Colon (tissue), 2 donors: ENCODE data around the gene GNA12.
"Not testable (repeated sequence)": the region's sequence is repeated elsewhere in the genome, so short reads cannot be mapped to it uniquely, and the experiment has no call there.

Source experiments
- FAIRE-seq: peaks from 2 replicates; lab custom pipeline; 2012; peaks lifted over from hg19 to GRCh38; lab: Jason Lieb, UNC
- donor health status: control.
- donor health status: control.

GNA12 gene

DNA sequence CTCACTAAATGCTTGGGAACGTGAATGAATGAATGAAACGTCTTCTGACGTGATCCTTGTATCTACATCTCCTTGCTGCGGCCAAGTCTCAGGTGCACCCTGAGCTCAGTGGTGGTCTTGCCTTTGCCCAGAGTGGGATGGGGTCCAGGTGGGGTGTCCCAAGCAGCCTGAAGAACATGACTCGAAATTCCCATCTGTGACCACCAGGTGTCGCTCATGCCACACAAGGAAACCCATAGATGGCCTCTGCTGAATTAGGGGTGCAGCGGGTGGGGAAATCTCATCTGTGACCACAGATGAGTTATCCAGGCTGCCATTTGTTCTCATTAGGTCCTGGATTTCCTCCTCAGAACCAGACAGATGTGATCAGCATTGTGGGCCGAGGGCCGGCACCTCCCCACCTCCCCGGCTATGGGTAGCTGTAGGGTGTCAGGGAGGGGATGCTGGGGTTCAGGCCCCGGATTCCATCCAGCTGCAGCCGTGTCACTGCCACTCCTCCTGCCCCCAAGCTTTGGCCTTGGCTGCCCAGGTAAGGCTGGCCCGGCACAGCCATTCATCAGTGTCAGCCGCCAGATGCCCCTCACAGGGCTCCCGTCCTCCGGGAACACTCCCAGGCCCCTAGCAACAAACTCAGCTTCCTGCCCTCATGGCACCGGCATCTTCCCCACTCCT is 21.0 kb upstream of the GNA12 start:
- no peak for FAIRE-seq

DNA sequence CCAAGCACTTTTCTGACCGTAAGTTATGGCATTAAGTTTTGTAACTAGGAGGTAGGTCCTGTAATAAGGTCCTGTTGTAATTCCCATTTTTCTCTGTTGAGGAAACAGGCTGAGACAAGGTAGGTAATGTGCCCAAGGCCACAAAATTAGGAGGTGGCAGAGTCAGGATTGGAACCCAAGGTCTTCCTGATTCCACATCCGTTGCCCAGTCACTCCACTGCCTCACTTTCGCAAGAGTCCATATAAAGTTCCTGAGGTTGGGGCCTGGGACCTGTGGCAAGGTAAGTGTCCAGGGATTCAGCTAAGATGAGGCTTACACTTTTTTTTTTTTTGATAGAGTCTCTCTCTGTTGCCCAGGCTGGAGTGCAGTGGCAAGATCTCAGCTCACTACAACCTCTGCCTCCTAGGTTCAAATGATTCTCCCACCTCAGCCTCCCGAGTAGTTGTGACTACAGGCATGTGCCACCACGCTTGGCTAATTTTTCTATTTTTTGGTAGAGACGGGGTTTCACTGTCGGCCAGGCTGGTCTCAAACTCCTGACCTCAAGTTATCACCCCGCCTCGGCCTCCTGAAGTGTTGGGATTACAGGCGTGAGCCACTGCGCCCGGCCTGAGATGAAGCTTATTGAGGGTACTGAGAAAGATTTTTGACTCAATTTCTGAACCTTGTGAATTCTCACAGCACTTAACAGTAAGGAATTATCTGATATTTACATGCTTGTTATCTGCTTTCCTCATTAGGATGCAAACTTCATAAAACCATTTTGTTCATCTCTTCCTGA is 20.3 kb upstream of the GNA12 start:
- no peak for FAIRE-seq

DNA sequence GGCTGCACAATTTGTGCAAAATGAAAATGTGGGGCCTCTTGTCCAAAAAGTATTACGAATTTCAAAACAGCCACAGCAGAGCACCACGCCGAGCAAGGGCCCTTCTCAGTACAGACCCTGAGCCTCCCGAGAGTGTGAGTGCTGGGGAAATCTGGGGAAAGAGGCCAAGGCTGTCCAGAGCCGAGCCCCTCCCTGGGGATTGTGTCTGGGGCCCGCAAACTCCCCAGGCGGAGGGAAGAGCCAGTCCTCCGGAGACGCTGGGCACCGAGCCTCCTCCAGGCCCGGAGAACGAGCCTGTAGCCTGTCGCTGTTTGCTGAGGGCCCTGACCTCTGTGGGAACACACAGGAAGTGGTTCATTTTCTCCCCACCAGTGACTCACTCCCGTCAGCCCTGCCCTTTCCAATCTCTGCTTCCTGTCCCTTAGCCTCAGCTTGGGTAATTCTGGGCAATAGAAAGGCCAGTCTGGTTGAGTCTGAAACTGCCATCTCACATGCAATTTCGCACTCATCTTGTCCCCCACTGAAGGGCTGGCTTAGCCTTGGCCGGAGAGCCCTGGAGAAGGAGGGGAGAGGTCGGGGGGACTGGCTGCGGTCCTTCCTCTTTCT is 19.5 kb upstream of the GNA12 start:
- FAIRE-seq = no peak

DNA sequence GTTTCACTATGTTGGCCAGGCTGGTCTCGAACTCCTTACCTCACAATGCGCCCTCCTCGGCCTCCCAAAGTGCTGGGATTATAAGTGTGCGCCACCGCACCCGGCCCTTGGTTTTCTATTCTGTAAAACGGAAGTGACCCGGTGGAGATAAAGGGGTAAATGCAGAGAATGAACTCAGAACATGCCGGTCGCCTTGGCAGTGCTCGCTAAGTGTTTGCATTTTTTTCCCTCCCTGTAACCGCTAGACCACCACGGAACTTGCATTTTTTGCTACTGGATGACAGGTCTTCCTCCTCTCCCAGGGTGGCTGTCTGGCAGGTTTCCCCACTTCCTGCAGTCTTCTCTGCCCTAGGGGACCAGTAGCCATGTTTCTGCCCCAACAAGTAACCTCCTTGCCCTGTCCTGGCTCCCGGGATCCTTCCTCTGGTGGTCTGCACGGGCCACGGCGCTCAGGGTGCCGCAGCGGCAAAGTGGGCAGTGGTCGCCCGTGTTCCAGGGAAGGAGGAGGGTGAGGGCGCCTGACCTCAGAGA is 18.8 kb upstream of the GNA12 start:
- no peak for FAIRE-seq

DNA sequence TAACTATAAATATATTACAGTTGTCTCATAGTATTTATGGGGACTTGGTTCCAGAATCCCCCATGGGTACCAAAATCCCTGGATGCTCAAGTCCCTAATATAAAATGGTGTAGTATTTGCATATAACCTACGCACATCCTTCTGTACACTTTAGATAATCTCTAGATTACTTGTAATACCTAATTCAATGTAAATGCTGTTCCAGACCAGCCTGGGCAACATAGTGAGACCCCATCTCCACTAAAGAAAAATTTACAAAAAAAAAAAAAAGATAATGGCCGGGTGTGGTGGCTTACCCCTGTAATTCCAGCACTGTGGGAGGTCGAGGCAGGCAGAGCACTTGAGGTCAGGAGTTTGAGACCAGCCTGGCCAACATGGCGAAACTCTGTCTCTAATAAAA is 17.4 kb upstream of the GNA12 start:
- FAIRE-seq = no peak

DNA sequence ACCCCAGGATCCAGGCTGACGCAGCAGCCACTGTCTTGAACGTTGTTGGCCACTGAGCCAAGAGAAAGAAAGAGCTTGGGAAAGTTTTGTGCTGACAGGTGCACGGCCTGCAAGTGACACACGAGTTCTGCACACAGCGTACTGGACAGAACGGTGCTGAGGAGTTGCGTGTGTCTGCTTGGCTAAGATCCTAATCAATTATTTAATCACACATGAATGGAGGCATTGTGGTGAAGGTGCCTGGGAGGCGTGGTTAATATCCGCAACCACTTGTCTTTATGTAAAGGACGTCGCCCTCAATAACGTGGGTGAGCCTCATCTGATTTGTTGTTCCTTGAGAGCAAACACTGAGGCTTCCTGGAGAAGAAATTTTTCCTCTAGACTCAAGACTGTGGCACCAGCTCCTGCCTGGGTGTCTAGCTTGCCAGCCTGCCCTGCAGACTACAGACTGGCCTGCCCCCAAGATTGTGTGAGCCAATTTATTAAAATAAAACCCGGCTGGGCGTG is 16.6 kb upstream of the GNA12 start:
- FAIRE-seq = no peak

DNA sequence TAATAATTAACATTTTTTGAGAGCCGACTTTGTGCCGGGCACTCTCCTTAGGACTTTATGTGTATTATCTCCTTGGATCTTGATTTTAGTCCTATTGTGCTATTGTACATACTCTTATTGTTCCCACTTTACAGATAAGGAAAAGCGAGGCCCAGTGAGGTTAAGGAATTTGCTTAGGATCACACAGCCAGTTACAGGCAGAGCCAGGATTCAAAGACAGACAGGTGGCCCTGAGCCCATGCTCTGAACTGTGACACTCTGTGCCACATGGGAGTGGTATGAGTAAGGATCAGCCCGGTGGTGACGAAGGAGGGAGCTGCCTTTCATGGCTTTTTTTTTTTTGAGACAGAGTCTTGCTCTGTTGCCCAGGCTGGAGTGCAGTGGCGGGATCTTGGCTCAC is 15.8 kb upstream of the GNA12 start:
- FAIRE-seq = no peak

DNA sequence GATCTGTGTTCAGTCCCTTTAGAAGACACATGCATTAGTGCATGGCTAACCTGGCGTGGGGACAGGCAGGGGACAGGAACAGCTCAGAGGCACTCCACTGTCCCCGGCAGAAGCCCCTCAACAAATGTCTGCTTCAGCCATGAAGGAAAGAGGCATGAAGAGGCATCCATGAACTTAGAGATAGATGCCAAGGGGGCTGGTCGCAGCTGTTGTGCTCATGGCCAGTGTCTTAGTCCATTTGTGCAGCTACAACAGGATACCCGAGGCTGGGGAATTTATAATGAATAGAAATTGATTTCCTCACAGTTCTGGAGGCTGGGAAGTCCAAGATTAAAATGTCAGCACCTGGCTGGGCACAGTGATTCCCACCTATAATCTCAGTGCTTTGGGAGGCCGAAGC is 14.5 kb upstream of the GNA12 start:
- FAIRE-seq = no peak

DNA sequence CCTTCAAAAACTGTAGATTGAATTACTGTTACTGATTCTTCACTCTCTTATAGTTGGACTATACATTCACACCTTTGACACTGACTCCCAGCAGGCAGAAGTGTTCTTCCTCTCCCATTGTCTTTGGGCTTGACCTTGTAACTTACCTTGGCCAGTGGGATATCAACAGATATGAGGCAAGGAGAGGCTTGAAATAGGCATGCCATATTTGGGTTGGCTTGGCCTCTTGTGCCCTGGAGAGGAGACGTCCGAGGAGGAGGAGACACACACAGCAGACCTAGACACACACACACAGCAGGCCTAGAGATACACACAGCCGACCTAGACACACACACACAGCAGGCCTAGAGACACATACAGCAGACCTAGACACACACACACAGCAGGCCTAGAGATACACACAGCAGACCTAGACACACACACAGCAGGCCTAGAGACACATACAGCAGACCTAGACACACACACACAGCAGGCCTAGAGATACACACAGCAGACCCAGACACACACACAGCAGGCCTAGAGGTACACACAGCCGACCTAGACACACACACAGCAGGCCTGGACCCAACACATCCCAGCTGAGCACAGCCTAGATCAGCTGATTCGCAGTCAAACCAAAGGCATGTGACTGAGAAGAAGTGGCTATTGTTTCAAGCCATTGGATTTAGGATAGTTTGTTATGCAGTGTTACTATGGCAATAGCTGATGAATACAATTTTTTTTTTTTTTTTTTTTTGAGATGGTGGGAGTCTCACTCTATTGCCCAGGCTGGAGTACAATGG is 12.5 kb upstream of the GNA12 start:
- no peak for FAIRE-seq

DNA sequence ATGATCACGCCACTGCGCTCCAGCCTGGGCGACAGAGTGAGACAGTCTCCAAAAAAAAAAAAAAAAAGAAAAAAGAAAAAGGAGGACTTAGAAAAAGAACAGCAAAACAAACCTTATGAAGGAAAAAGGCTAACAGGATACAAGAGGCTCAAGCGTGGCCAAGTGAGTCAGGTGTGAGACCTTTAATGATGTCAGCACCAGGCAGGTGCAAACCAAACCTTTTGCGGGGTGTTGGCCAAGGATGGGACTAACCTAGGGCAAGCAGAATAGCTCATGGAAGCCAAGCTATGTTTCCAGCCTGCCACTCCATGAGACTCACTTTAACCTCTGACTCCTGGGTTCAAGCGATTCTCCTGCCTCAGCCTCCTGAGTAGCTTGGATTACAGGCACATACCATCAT is 11.3 kb upstream of the GNA12 start:
- FAIRE-seq = no peak

DNA sequence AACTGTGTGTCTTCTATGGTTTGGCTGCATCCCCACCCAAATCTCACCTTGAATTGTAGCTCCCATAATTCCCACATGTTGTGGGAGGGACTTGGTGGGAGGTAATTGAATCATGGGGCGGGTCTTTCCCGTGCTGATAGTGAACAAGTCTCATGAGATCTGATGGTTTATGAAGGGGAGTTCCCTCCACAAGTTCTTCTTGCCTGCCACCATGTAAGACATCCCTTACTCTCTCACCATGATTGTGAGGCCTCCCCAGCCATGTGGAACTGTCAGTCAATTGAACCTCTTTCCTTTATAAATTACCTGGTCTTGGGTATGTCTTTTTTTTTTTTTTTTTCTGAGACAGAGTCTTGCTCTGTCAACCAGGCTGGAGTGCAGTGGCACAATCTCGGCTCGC is 9.4 kb upstream of the GNA12 start:
- not testable (repeated sequence) for FAIRE-seq

DNA sequence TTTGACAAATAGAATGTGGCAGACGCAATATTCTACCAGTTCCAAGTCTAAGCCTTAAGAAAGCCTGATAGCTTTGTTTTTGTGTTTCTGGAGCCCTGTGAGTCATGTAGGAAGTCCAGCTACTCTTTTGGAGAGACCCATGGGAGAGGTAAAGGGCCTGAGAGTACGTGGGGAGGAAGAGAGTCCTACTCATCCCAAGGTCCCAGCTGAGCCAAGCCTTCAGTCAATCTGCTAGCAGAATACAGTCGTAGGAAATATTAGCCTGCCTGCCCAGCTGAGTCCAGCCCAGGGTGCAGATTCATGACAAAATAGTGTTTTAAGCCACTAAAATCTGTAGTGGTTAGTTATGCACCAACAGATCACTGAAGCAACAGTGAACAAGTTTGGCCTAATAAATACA is 9.0 kb upstream of the GNA12 start:
- no peak for FAIRE-seq

DNA sequence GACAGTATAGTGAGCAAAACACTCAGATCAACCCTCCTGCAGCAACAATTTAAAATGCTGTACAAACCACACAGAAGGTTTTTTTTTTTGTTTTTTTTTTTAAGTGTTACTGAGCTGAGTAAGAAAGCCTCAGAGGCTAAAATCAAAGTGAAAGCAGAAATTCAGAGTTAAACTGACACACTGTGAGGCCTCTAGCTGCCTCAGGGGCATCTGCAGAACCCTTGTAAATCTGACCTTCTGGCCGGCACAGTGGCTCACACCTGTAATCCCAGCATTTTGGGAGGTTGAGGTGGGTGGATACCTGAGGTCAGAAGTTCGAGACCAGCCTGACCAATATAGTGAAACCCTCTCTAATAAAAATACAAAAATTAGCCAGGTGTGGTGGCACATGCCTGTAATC is 7.4 kb upstream of the GNA12 start:
- FAIRE-seq = no peak

DNA sequence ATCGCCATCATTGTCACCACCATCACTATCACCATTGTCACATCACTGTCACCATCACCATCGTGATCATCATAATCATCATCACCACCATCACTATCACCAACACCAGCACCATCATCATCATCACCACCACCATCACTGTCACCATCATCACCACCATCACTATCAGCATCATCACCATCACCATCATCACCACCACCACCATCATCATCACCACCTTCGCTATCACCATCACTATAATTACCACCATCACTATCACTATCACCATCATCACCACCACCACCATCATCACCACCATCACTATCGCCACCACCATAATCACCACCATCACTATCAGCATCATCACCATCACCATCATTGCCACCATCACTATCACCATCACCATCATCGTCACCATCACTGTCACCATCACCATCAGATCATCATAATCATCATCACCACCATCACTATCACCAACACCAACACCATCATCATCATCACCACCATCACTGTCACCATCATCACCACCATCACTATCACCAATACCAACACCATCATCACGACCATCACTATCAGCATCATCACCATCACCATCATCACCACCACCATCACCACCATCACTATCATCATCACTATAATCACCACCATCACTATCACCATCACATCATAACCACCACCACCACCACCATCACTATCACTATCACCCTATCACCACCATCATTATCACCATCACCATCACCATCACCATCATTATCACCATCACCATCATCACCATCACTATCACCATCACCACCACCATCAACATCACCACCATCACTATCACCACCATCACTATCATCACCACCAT is 6.0 kb upstream of the GNA12 start:
- no peak for FAIRE-seq

DNA sequence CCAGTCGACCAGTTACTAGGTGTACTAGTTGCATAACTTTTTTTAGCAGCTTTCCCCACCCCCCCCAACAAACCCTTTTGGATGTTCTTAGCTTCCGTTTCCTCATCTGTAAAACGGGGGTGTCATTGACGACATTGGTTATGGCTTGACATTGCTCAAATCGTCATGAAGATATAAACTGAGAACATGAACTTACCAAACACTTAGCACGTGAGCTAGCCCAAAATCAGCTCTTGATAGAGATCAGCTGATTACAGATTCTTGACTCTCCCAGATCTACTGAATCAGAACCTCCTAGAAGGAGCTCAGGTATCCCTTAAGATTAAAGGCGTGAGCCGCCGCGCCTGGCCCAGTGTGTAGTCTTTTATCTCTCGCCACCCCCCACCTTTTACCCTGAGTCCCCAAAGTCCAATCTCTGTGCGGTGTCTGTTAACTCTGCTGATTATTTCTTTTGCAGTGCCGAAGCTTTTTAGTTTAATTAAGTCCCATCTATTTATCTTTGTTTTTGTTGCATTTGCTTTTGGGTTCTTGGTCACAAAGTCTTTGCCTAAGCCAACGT is 1.0 kb upstream of the GNA12 start:
- FAIRE-seq = no peak

DNA sequence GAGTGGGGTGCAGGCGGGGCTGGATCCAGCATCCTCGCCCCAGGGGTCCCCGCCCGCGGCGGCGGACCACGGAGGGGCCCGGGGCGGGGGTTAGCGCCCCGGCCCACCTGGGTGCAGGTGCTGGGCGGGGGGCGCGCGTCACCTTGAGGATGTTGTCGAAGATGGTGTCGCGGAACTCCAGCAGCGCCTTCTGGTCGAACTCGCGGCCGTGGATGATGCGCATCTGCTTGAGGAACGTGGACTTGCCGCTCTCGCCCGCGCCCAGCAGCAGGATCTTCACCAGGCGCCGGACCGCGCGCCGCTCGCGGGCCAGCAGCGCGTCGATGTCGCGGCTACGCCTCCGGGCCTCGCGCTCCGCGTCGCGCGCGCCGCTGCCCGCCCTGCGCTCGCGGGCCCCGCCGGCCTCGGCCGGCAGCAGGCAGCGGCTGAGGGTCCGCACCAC is 376 bp downstream of the GNA12 start:
- no peak for FAIRE-seq

DNA sequence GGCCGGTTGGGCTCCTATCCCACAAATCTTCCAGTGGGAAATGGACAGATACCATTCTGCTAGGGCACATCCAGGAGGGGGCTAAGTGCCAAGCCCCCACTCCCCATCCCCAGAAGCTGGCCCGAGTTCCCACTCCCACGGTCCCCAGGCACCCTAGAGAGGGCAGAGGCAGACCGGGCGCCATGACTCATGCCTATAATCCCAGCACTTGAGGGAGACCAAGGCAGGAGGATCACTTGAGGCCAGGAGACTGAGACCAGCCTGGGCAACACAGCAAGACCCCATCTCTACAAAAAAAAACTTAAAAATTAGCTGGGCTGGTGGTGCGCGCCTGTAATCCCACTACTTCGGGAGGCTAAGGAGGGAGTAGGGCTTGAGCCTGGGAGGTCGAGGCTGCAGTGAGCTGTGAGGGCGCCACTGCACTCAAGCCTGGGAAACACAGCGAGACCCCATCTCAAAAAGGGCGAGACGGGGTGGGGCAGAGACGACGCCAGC is 870 bp downstream of the GNA12 start:
- FAIRE-seq = no peak

DNA sequence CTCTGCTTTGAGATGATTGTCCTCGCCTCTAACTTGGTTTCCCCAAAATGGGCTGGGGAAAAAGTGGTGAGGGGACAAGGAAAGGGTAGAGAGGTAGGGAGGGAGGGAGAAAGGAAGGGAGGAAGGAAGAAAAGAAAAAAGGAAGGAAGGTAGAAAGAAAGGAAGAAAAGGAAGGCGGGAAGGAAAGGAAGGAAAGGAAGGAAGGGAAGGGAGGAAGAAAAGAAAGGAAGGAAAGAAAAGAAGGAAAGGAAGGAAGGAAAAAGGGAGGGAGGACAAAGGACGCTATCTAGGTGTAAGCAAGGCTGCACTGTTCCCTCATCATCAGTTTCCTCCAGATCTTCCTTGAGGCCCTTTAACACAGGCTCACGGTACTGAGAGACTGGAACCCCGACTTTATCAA is 2.2 kb downstream of the GNA12 start:
- FAIRE-seq = no peak

DNA sequence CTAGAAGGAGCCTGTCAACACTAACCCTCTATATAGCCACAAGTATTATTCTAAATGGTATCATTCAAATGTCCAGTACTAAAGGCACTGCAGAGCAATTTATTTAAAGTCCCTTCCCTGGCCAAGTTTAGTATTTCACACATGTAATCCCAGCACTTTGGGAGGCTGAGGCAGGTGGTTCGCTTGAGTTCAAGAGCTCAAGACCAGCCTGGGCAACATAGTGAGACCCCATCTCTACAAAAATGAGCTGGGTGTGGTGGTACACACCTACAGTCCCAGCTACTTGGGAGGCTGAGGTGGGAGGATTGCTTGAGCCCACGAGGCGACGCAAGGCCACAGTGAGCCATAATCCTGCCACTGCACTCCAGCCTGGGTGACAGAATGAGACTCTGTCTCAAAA is 3.6 kb downstream of the GNA12 start:
- FAIRE-seq = no peak

DNA sequence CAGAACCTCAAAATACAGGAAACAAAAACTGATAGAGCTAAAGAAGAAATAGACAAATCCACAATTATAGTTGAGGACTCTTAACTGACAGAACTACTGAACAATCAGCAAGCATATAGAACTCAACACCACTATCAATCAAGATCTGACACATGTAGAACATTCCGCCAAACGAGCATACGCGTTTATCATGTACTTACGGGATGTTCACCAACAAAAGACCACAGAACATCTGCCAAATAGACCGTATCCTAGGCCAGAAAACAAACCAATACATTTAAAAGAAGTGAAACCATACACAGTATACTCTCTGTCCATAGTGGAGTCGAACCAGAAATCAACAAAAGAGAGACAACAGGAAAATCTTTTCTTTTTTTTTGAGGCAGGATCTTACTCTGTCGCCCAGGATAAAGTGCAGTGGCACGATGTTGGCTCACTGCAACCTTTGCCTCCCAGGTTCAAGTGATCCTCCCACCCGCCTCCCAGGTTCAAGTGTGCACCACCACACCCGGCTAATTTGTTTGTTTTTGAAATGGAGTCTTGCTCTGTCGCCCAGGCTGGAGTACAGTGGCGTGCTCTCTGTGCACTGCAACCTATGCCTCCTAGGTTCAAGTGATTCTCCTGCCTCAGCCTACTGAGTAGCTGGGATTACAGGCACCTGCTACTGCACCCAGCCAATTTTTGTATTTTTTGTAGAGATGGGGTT is 5.1 kb downstream of the GNA12 start:
- no peak for FAIRE-seq
